HepG2 (cell line): ENCODE measurements around the gene CYP27A1. TPM values are rescaled to one million over a fixed set of nuclear protein-coding genes. Genes with fewer than 3 reads are reported as not detected.

Experiments
- BATF2 ChIP-seq: sonication (generic); formaldehyde crosslinking; IDR thresholded peaks from 2 replicates; pipeline ENCODE4 v1.8.0; 2022; ENCODE audit warnings: mild to moderate bottlenecking, missing genetic modification reagents, moderate library complexity
- CSRNP2 ChIP-seq: sonication (generic); formaldehyde crosslinking; conservative IDR thresholded peaks from 2 replicates; pipeline ENCODE4 v1.8.0; 2022; ENCODE audit warnings: low read depth, missing genetic modification reagents
- FOXP4 ChIP-seq: sonication (generic); formaldehyde crosslinking; IDR thresholded peaks from 2 replicates; pipeline ENCODE4 v1.4.0; 2020; ENCODE audit warnings: missing genetic modification reagents
- MNT ChIP-seq: fragments of 450-650 bp; IDR thresholded peaks from 2 replicates; pipeline ENCODE4 v1.6.1; 2016
- POGK ChIP-seq: sonication (generic); formaldehyde crosslinking; conservative IDR thresholded peaks from 2 replicates; pipeline ENCODE4 v1.8.0; 2022; ENCODE audit warnings: mild to moderate bottlenecking, moderate library complexity, missing genetic modification reagents
- RAD21 ChIP-seq: fragments of 450-650 bp; formaldehyde crosslinking; IDR thresholded peaks from 2 replicates; pipeline ENCODE4 v1.5.0; 2020; ENCODE audit warnings: mild to moderate bottlenecking
- RBM39 ChIP-seq: fragments of 200-400 bp; formaldehyde crosslinking; IDR thresholded peaks from one replicate; pipeline ENCODE4 v1.6.1; 2018; ENCODE audit warnings: antibody characterized with exemption, mild to moderate bottlenecking, low read depth, low read length; ENCODE audit not compliant: poor library complexity, severe bottlenecking
- RFXAP ChIP-seq: sonication (generic); formaldehyde crosslinking; IDR thresholded peaks from 2 replicates; pipeline ENCODE4 v1.4.0; 2020; ENCODE audit warnings: missing genetic modification reagents, borderline replicate concordance
- SOX13 ChIP-seq, 3 experiments: fragments of 450-650 bp in 1 of 3; sonication (generic) in 1 of 3; formaldehyde crosslinking in 1 of 3; IDR thresholded peaks in 2 of 3; conservative IDR thresholded peaks in 1 of 3; 2 replicates each; pipeline versions ENCODE4 v1.5.0 to v1.6.1; 2016 to 2020; ENCODE audit warnings: antibody characterized with exemption in 1 of 3, mild to moderate bottlenecking in 1 of 3, missing compliant biosample characterization in 1 of 3, missing genetic modification reagents in 1 of 3, moderate library complexity in 1 of 3
- TRIM22 ChIP-seq: fragments of 450-650 bp; IDR thresholded peaks from 2 replicates; pipeline ENCODE4 v1.6.1; 2017
- ZBTB34 ChIP-seq: sonication (generic); formaldehyde crosslinking; IDR thresholded peaks from 2 replicates; pipeline ENCODE4 v1.8.0; 2022; ENCODE audit warnings: mild to moderate bottlenecking, missing genetic modification reagents
- ZMYM2 ChIP-seq: sonication (generic); formaldehyde crosslinking; IDR thresholded peaks from 2 replicates; pipeline ENCODE4 v1.8.0; 2022; ENCODE audit warnings: mild to moderate bottlenecking, missing genetic modification reagents
- ZNF264 ChIP-seq: sonication (generic); formaldehyde crosslinking; IDR thresholded peaks from 2 replicates; pipeline ENCODE4 v1.4.0; 2020; ENCODE audit warnings: missing genetic modification reagents
- ZNF749 ChIP-seq: sonication (generic); formaldehyde crosslinking; IDR thresholded peaks from 2 replicates; pipeline ENCODE4 v1.8.0; 2022; ENCODE audit warnings: mild to moderate bottlenecking, missing genetic modification reagents, moderate library complexity, borderline replicate concordance
- polyA plus RNA-seq, 8 experiments: library from polyadenylated mRNA; depleted of rRNA in 3 of 8; stranded (reverse) in 7 of 8; unstranded in 1 of 8; fragments of >200 nt; fragmentation: Illumina TruSeq in 4 of 8; extraction: Trizol in 4 of 8; gene quantifications; 2 replicates each; pipeline versions ENCODE4 v1.2.1 to v1.2.3, GENCODE V29; 2011 to 2016; ENCODE audit warnings: low read depth in 4 of 8, missing spikeins in 1 of 8, mixed read lengths in 1 of 8; ENCODE audit not compliant: insufficient read depth in 1 of 8
- total RNA-seq, 5 experiments: library from RNA; depleted of rRNA; stranded (reverse); fragments of >200 nt; fragmentation: Illumina TruSeq; extraction: Trizol; gene quantifications; 2 replicates each; pipeline ENCODE4 v1.2.3, GENCODE V29; 2016; ENCODE audit warnings: low read depth in 1 of 5

CYP27A1 gene
- total and polyA plus RNA-seq, 2 of the 13 experiments (the other 11 are each of a cell fraction or from before 2014, with no cell fraction given): 157 to 266 TPM

- no peak for TF ChIP-seq ZBTB34 (CRISPR knock-in tag)
- TF ChIP-seq RBM39: no peak
- TF ChIP-seq ZNF749: no peak; the same call in 1 of the 2 replicates
- TF ChIP-seq RAD21 (CRISPR knock-in tag): no peak; the same call in 1 of the 2 replicates
- no peak for TF ChIP-seq MNT
- no peak for TF ChIP-seq BATF2 (CRISPR knock-in tag)
- TF ChIP-seq FOXP4: peak; percentile 65; the same call in 1 of the 2 replicates
- TF ChIP-seq ZNF264 (CRISPR knock-in tag): 0 out of 2 replicates have a peak, but pooled peaks have one; percentile 46
- no peak for TF ChIP-seq CSRNP2 (CRISPR knock-in tag)
- TF ChIP-seq POGK (CRISPR knock-in tag): no peak
- TF ChIP-seq ZMYM2: no peak
- no peak for TF ChIP-seq TRIM22
- peak; percentile 42; the same call in 1 of the 2 replicates for TF ChIP-seq RFXAP (CRISPR knock-in tag)
- peak; percentile 88 for TF ChIP-seq SOX13 (IDR thresholded peaks at IDR 0.05)
- TF ChIP-seq SOX13 (CRISPR knock-in tag; conservative IDR thresholded peaks at IDR 0.05 in 1 of 2, IDR thresholded peaks at IDR 0.05 in 1 of 2): peak in 1 of 2 experiments; percentile 96; a peak in 2 of 4 replicates
Observed at GRCh38 chr2:218745559-218746469, 36.1 kb upstream of the CYP27A1 start (continued).
